Fibroblast of lung (primary cell): ENCODE data around the gene ST13.

Experiments
- CTCF ChIP-seq, 2 donors: IDR thresholded peaks in 1 of 2; conservative IDR thresholded peaks in 1 of 2; 1 replicate in 1 of 2; 2 replicates in 1 of 2; pipeline ENCODE4 v1.5.1; 2011 to 2012; ENCODE audit warnings: low read length in 2 of 2, control low read depth in 1 of 2, inconsistent platforms in 1 of 2, low read depth in 1 of 2, mild to moderate bottlenecking in 1 of 2
- EZH2 ChIP-seq: IDR thresholded peaks from 2 replicates; pipeline ENCODE4 v1.5.1; 2012; ENCODE audit warnings: low read length, control low read depth, mild to moderate bottlenecking; ENCODE audit errors: missing control alignments

GRCh38 chr22:40805699-40806203 is 50.7 kb downstream of the ST13 start:
- TF ChIP-seq CTCF (conservative IDR thresholded peaks at IDR 0.05 in 1 of 2, IDR thresholded peaks at IDR 0.05 in 1 of 2; ENCODE audit: low read depth in 1 of 2, low read length in 2 of 2) (no peak), EZH2 (no peak)
